ENCODE measurements around the gene NCCRP1. TPM values are rescaled to one million over a fixed set of nuclear protein-coding genes. Genes with fewer than 3 reads are reported as not detected.
"Not testable (repeated sequence)": the region's sequence is repeated elsewhere in the genome, so short reads cannot be mapped to it uniquely, and the experiment has no call there.

The NCCRP1 gene
- total RNA-seq, 4 donors from 2014 or later, result 0.17 to 0.42 (median 0.39) TPM; not detected in 1

DNA sequence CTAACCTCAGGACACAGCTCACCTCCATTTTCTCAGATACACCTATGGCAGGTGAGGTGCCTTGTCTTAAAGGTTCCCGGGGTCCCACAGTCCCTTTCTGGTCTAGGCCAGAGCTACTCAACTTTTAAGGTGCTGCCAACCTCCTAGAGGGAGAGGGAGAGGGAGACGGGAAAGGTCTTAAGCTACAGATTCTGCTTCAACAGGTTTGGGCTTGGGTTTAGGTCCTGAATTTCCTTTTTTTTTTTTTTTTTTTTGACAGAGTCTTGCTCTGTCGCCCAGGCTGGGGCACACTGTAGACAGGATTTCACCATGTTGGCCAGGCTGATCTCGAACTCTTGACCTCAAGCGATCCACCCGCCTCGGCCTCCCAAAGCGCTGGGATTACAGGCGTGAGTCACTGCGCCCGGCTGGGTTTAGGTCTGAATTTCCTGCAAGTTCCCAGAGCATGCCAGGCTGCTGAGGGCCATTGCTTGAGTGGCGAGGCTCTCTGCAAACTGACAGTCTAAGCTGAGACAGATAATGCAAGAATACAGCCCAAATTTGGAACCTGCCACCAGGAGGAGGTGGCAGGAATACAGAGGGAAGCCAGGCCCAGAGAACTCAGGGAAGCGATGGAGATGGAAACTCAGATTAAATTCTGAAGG, 15.1 kb downstream of the NCCRP1 start:
- Histone ChIP-seq H3K4me1 (no peaks in the 10 kb centered on the region), H3K36me3 (no peaks in the 10 kb centered on the region), H3K27me3 (peaks cover 0 to 55% (median 0%) of the 10 kb centered on the region in 4 donors), H3K27ac (replicated peaks in 1 of 4) (no peak overlapping the region), H3K9me3 (peaks cover 0 to 17% (median 11%) of the 10 kb centered on the region in 4 donors), H3K4me3 (no peak overlapping the region)
- WGBS, result 75% methylated on average over 13 of the region's 13 CpGs
- TF ChIP-seq, protein P1, sequence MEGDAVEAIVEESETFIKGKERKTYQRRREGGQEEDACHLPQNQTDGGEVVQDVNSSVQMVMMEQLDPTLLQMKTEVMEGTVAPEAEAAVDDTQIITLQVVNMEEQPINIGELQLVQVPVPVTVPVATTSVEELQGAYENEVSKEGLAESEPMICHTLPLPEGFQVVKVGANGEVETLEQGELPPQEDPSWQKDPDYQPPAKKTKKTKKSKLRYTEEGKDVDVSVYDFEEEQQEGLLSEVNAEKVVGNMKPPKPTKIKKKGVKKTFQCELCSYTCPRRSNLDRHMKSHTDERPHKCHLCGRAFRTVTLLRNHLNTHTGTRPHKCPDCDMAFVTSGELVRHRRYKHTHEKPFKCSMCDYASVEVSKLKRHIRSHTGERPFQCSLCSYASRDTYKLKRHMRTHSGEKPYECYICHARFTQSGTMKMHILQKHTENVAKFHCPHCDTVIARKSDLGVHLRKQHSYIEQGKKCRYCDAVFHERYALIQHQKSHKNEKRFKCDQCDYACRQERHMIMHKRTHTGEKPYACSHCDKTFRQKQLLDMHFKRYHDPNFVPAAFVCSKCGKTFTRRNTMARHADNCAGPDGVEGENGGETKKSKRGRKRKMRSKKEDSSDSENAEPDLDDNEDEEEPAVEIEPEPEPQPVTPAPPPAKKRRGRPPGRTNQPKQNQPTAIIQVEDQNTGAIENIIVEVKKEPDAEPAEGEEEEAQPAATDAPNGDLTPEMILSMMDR (IDR thresholded peaks at IDR 0.05), result no peak
- TF ChIP-seq POLR2AphosphoS5 (IDR thresholded peaks at IDR 0.05), result no peak
- TF ChIP-seq EP300 (IDR thresholded peaks at IDR 0.05), result no peak
- no peak for TF ChIP-seq POLR2A (IDR thresholded peaks at IDR 0.05; ENCODE audit: low read depth)
- intact Hi-C loops (cut with DNase I), result no loop called here
- no peak for DNase-seq (ENCODE audit: extremely low spot score)

DNA sequence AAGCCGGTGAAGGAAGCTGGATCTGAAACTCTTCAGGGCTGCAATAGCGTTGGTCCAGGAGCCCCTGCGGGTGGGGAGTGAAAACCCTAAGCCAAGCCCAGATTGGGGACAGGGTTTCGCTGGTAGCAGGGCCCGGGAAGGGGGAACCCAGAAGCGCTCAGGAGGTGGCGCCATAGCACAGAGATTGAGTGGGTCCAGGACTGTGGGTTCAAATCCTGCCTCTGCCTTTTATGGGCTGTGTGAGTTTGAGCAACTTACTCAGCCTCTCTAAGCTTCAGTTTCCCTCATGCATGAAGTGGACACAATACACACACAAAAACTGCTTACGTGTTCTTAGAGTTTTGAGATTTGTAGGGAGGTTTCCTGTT, 15.6 kb downstream of the NCCRP1 start:
- no peak for TF ChIP-seq POLR2A (IDR thresholded peaks at IDR 0.05; ENCODE audit: low read depth)
- TF ChIP-seq, protein P1 (IDR thresholded peaks at IDR 0.05), result peak in 2 of 3 experiments; percentile 9
- TF ChIP-seq POLR2AphosphoS5 (IDR thresholded peaks at IDR 0.05), result no peak
- Histone ChIP-seq H3K4me3 (no peak overlapping the region), H3K36me3 (no peaks in the 10 kb centered on the region), H3K4me1 (no peaks in the 10 kb centered on the region), H3K9me3 (peaks cover 0 to 17% (median 11%) of the 10 kb centered on the region in 4 donors), H3K27ac (replicated peaks in 1 of 4) (no peak overlapping the region), H3K27me3 (peaks cover 0 to 55% (median 0%) of the 10 kb centered on the region in 4 donors)
- intact Hi-C loops (cut with DNase I), result no loop called here
- no peak for DNase-seq (ENCODE audit: extremely low spot score)
- WGBS, result 23% methylated on average over 8 of the region's 8 CpGs

DNA sequence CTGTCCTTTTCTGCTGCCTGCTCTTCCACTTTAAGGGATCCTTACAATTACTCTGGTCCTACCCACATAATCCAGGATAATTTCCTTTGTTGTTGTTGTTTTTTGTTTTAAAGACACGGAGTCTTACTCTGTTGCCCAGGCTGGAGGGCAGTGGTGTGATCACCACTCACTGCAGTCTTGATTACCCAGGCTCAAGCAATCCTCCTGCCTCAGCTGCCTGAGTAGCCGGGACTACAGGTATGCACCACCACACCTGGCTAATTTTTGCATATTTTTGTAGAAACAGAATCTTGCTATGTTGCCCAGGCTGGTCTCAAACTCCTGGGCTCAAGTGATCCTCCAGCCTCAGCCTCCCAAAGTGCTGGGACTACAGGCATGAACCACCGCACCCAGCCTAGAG, 18.6 kb downstream of the NCCRP1 start:
- H3K4me3 ChIP-seq; intact Hi-C loops (cut with DNase I); H3K36me3 ChIP-seq; H3K4me1 ChIP-seq; H3K27ac ChIP-seq (replicated peaks in 1 of 4); DNase-seq (ENCODE audit: extremely low spot score): not testable (repeated sequence)
- 88% methylated on average over 2 of the region's 3 CpGs for WGBS
- H3K9me3 ChIP-seq, result peaks cover 0 to 17% (median 11%) of the 10 kb centered on the region in 4 donors
- H3K27me3 ChIP-seq, result peaks cover 0 to 72% (median 0%) of the 10 kb centered on the region in 4 donors

DNA sequence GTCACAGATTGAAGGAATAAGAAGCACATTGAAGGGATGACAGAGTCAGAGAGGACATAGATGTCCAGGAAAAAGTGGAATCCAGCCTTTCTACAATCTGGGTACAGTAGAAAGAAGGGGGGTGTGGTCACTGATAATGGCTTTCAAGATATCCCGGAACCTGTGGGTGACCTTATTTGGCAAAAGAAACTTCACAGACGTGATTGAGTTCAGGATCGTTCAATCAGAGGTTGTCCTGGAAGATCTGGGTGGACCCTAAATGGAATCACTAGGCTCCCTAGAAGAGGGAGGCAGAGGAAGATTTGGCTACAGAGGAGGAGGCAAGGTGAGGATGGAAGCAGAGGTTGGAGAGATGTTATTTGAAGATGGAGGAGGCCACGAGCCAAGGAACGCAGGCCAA, 20.3 kb downstream of the NCCRP1 start:
- no peak overlapping the region for H3K4me3 ChIP-seq
- TF ChIP-seq EP300 (IDR thresholded peaks at IDR 0.05) (no peak), POLR2A (IDR thresholded peaks at IDR 0.05; ENCODE audit: low read depth) (no peak), POLR2AphosphoS5 (IDR thresholded peaks at IDR 0.05) (no peak)
- TF ChIP-seq, protein P1 (IDR thresholded peaks at IDR 0.05), result no peak
- intact Hi-C loops (cut with DNase I), result no loop called here
- H3K36me3 ChIP-seq, result no peaks in the 10 kb centered on the region
- H3K27me3 ChIP-seq, result peaks cover 0 to 81% (median 0%) of the 10 kb centered on the region in 4 donors
- no peak overlapping the region for H3K27ac ChIP-seq (replicated peaks in 1 of 4)
- H3K9me3 ChIP-seq, result peaks cover 0 to 17% (median 11%) of the 10 kb centered on the region in 4 donors
- 87% methylated on average over 5 of the region's 5 CpGs for WGBS
- no peaks in the 10 kb centered on the region for H3K4me1 ChIP-seq
- DNase-seq (ENCODE audit: extremely low spot score), result no peak

DNA sequence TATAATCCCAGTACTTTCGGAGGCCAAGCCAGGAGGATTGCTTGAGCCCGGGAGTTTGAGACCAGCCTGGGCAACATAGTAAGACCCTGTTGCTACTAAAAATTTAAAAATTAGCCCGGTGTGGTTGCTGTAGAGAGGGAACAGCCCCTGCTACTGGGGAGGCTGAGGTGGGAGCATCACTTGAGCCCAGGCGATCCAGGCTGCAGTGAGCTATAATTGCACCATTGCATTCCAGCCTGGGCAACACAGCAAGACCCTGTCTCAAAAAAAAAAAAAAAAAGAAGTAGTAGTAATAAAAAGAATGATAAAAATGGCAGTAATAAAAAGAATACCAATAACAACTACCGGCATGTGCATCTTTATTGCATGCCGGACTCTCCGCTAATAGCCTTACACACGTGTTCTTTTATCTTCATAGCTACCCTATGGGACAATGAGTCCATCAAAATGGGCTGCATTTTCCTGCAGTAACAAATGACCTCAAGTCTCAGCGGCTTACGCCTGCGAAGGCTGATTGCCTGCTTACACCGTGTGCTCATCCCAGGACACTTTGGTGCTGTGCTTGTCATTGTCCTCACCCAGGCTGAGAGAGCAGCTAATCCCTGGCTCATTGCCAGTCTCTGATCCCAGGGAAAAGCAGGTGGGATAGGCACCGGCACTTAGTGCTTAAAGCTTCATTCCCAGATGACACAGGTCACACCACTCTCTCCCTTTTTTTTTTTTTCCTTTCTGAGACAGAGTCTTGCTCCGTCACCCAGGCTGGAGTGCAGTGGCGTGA, 21.7 kb downstream of the NCCRP1 start:
- no peak overlapping the region for H3K27ac ChIP-seq (replicated peaks in 1 of 4)
- WGBS, result 85% methylated on average over 15 of the region's 15 CpGs
- H3K27me3 ChIP-seq, result peaks cover 0 to 86% (median 0%) of the 10 kb centered on the region in 4 donors
- no peaks in the 10 kb centered on the region for H3K36me3 ChIP-seq
- no peak overlapping the region for H3K4me3 ChIP-seq
- H3K9me3 ChIP-seq, result peaks cover 0 to 17% (median 11%) of the 10 kb centered on the region in 4 donors
- DNase-seq (ENCODE audit: extremely low spot score), result no peak
- H3K4me1 ChIP-seq, result no peaks in the 10 kb centered on the region
- intact Hi-C loops (cut with DNase I), result no loop called here
- TF ChIP-seq POLR2A (IDR thresholded peaks at IDR 0.05; ENCODE audit: low read depth), result no peak
- TF ChIP-seq, protein P1 (IDR thresholded peaks at IDR 0.05), result no peak
- no peak for TF ChIP-seq POLR2AphosphoS5 (IDR thresholded peaks at IDR 0.05)
- TF ChIP-seq EP300 (IDR thresholded peaks at IDR 0.05), result no peak

DNA sequence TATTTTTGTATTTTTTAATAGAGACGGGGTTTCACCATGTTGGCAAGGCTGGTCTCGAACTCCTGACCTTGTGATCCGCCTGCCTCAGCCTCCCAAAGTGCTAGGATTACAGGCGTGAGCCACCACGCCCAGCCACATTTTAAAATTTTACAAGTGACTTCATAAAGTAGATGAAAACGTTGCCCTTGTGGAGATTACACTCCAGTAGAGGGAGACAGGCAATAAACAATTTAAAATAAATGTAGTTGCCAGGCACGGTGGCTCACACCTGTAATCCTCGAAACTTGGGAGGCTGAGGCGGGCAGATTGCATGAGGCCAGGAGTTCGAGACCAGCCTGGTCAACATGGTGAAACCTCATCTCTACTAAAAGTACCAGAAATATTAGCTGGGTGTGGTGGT, 22.3 kb downstream of the NCCRP1 start:
- intact Hi-C loops (cut with DNase I); H3K36me3 ChIP-seq; H3K4me1 ChIP-seq; H3K4me3 ChIP-seq; H3K27ac ChIP-seq (replicated peaks in 1 of 4); DNase-seq (ENCODE audit: extremely low spot score): not testable (repeated sequence)
- Histone ChIP-seq H3K27me3 (peaks cover 0 to 86% (median 0%) of the 10 kb centered on the region in 4 donors), H3K9me3 (peaks cover 0 to 17% (median 11%) of the 10 kb centered on the region in 4 donors)
- WGBS, result 75% methylated on average over 10 of the region's 10 CpGs

Measured in esophagus muscularis mucosa (tissue), 4 donors.